ENCODE results near the gene APOE.
"Not testable (repeated sequence)": the region's sequence is repeated elsewhere in the genome, so short reads cannot be mapped to it uniquely, and the experiment has no call there.

Gene APOE

DNA sequence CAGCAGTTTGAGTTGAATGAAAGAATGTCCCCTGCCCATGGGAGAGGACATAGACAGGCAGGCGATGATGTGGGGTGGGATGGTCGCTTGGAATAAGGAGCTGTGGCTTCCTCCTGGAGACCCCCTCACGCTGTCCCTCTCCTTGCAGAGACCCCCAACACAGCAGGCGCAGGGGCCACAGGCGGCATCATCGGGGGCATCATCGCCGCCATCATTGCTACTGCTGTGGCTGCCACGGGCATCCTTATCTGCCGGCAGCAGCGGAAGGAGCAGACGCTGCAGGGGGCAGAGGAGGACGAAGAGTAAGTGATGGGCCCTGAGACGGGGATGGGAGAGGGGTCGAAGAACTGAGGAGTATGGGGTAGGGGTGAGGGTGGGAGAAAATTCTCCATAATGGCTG, 23.5 kb upstream of the APOE start:
- Histone ChIP-seq H3K9me3 (no peaks in the 10 kb centered on the region), H3K27me3 (no peaks in the 10 kb centered on the region), H3K36me3 (peaks cover 19 to 66% (median 25%) of the 10 kb centered on the region in 3 donors), H3K27ac (no peak overlapping the region), H3K4me1 (peaks cover 0 to 15% (median 6%) of the 10 kb centered on the region in 4 donors), H3K4me3 (no peak overlapping the region)
- DNase-seq, result no peak
- intact Hi-C loops (cut with DNase I; ENCODE audit: low total_unique reads), result no loop called here
- TF ChIP-seq, protein P1, sequence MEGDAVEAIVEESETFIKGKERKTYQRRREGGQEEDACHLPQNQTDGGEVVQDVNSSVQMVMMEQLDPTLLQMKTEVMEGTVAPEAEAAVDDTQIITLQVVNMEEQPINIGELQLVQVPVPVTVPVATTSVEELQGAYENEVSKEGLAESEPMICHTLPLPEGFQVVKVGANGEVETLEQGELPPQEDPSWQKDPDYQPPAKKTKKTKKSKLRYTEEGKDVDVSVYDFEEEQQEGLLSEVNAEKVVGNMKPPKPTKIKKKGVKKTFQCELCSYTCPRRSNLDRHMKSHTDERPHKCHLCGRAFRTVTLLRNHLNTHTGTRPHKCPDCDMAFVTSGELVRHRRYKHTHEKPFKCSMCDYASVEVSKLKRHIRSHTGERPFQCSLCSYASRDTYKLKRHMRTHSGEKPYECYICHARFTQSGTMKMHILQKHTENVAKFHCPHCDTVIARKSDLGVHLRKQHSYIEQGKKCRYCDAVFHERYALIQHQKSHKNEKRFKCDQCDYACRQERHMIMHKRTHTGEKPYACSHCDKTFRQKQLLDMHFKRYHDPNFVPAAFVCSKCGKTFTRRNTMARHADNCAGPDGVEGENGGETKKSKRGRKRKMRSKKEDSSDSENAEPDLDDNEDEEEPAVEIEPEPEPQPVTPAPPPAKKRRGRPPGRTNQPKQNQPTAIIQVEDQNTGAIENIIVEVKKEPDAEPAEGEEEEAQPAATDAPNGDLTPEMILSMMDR (IDR thresholded peaks at IDR 0.05), result no peak

DNA sequence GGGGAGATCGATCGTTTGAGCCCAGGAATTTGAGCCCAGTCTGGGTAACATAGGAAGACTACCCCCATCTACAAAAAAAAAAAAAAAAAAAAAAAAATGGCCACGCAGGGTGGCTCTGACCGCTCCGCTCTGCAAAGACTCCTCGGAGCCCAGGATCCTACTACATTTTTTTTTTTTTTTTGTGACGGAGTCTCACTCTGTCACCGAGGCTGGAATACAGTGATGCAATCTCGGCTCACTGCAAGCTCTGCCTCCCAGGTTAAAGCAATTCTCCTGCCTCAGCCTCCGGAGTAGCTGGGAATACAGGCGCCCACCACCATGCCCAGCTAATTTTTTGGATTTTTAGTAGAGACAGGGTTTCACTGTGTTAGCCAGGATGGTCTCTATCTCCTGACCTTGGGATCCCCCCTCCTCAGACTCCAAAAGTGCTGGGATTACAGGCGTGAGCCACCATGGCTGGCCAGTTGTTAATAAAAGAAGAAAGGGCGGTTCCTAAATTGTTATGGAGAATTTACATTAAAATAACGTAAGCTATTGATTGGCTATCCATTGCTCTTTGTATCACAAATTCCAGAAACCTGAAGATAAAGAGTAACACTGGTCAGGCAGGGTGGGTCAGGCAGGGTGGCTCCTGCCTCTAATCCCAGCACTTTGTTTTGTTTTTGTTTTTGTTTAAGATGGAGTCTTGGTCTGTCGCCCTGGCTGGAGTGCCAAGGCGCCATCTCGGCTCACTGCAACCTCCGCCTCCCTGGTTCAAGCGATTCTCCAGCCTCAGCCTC, 22.8 kb upstream of the APOE start:
- intact Hi-C loops (cut with DNase I; ENCODE audit: low total_unique reads); H3K27ac ChIP-seq; DNase-seq; H3K27me3 ChIP-seq; H3K9me3 ChIP-seq; H3K4me3 ChIP-seq: not testable (repeated sequence)
- H3K36me3 ChIP-seq, result peaks cover 19 to 66% (median 27%) of the 10 kb centered on the region in 3 donors
- H3K4me1 ChIP-seq, result peaks cover 0 to 15% (median 6%) of the 10 kb centered on the region in 4 donors

DNA sequence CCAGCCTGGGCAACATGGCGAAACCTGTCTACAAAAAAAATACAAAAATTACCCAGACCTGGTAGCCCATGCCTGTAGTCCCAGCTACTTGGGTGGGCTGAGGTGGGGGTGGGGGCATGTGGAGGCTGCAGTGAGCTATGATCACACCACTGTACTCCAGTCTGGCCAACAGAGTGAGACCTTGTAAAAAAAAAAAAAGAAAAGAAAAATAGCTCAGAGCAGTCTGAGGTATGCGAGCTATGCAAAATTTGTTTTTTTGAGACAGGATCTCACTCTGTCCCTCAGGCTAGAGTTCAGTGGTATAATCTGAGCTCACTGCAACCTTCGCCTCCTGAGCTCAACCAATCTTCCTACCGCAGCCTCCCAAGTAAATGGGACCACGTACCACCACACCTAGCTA, 21.7 kb upstream of the APOE start:
- Histone ChIP-seq H3K4me3 (no peak overlapping the region), H3K9me3 (no peaks in the 10 kb centered on the region), H3K27ac (peak overlapping the region in 1 of 2 donors; percentile 22), H3K36me3 (peaks cover 25 to 66% (median 26%) of the 10 kb centered on the region in 3 donors), H3K4me1 (peaks cover 0 to 15% (median 4%) of the 10 kb centered on the region in 4 donors), H3K27me3 (no peaks in the 10 kb centered on the region)
- intact Hi-C loops (cut with DNase I; ENCODE audit: low total_unique reads), result no loop called here
- no peak for DNase-seq
- TF ChIP-seq, protein P1 (IDR thresholded peaks at IDR 0.05), result no peak

DNA sequence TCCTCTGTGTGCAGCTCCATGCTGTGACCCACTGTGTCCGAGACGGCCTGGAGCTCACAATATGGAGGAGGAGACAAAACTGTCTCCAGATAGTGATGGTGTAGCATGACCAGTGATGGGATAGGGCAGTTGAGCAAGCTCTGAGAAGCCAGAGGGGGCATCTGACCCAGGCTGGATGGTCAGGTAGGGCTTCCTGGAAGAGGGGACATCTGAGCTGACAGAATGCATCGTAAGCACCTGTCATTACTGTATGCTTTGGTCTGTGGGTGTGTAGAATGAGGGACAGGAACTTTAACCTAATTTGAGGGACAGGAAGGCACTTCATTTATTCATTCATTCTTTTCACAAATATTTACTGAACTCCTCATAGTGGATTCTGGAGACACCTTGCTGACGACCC, 21.0 kb upstream of the APOE start:
- Histone ChIP-seq H3K27ac (no peak overlapping the region), H3K4me1 (peaks cover 0 to 20% (median 7%) of the 10 kb centered on the region in 4 donors), H3K9me3 (no peaks in the 10 kb centered on the region), H3K27me3 (no peaks in the 10 kb centered on the region), H3K36me3 (peaks cover 21 to 59% (median 25%) of the 10 kb centered on the region in 3 donors), H3K4me3 (no peak overlapping the region)
- intact Hi-C loops (cut with DNase I; ENCODE audit: low total_unique reads), result no loop called here
- no peak for DNase-seq
- TF ChIP-seq, protein P1 (IDR thresholded peaks at IDR 0.05), result no peak

DNA sequence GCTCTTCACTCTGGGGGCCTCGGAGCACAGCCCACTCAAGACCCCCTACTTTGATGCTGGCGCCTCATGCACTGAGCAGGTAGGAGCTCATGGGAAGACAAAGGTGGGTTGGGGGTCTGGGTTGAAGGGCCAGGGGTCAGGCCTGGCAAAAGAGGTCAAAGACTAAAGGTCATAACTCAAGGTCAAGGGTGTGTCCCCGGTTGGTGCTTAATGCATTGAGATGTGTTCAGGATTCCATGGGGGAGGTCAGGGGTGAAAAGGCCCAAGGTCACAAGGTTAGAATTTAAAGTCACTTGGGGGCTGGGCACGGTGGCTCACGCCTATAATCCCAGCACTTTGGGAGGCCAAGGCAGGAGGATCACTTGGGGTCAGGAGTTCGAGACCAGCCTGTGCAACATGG, 19.5 kb upstream of the APOE start:
- Histone ChIP-seq H3K9me3 (no peaks in the 10 kb centered on the region), H3K27me3 (no peaks in the 10 kb centered on the region), H3K4me3 (no peak overlapping the region), H3K27ac (no peak overlapping the region), H3K4me1 (peaks cover 0 to 27% (median 13%) of the 10 kb centered on the region in 4 donors), H3K36me3 (peaks cover 21 to 53% (median 25%) of the 10 kb centered on the region in 3 donors)
- DNase-seq, result no peak
- TF ChIP-seq, protein P1 (IDR thresholded peaks at IDR 0.05), result no peak
- intact Hi-C loops (cut with DNase I; ENCODE audit: low total_unique reads), result no loop called here

DNA sequence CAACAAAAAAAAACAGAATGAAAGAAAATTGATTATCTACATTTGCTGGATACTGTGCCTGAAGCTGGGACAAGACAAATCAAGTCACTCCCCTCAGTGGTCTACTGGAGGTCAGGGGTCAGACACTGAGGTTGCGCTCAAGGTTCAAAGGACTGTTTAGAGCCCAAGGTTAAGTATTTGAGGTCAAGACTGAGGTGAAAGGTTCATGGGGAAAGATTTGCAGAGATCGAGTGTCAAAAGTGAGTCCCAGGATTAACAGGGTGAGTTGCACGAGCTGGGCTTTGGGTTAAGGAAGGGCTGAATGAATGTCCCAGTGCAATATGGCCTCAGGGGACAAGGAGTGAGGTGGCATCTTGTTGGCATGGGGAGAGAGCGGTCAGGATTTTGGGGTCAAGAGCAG, 17.9 kb upstream of the APOE start:
- no peak overlapping the region for H3K27ac ChIP-seq

DNA sequence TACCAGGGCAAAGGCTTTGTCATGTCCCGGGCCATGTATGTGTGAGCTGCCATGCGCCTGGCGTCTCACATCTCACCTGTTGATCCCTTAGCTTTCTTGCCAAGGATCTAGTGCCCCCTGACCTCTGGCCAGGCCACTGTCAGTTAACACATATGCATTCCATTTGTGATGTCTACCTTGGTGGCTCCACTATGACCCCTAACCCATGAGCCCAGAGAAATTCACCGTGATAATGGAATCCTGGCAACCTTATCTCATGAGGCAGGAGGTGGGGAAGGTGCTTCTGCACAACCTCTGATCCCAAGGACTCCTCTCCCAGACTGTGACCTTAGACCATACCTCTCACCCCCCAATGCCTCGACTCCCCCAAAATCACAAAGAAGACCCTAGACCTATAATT, 17.3 kb upstream of the APOE start:
- intact Hi-C loops (cut with DNase I; ENCODE audit: low total_unique reads); H3K27ac ChIP-seq; H3K9me3 ChIP-seq: not testable (repeated sequence)

More for the DNA sequence above, 17.9 kb upstream of the APOE start:
- Histone ChIP-seq H3K27me3 (no peaks in the 10 kb centered on the region), H3K9me3 (no peaks in the 10 kb centered on the region), H3K36me3 (peaks cover 21 to 55% (median 25%) of the 10 kb centered on the region in 3 donors), H3K4me3 (no peak overlapping the region), H3K4me1 (peaks cover 0 to 38% (median 25%) of the 10 kb centered on the region in 4 donors)
- intact Hi-C loops (cut with DNase I; ENCODE audit: low total_unique reads), result no loop called here
- DNase-seq, result no peak
- TF ChIP-seq, protein P1 (IDR thresholded peaks at IDR 0.05), result no peak

More for the DNA sequence above, 17.3 kb upstream of the APOE start:
- Histone ChIP-seq H3K36me3 (peaks cover 27 to 57% (median 31%) of the 10 kb centered on the region in 3 donors), H3K4me1 (peaks cover 0 to 41% (median 25%) of the 10 kb centered on the region in 4 donors)
- not testable (repeated sequence) for H3K4me3 ChIP-seq, DNase-seq, H3K27me3 ChIP-seq

Measured in tibial artery (tissue), 4 donors.